Measurements from ENCODE around the gene CHST8. TPM values are rescaled to one million over a fixed set of nuclear protein-coding genes. Genes with fewer than 3 reads are reported as not detected.

CHST8 gene
- total RNA-seq, 5 donors from 2014 or later (not counting 1 experiment from before 2014, with no cell fraction given): not detected

DNA sequence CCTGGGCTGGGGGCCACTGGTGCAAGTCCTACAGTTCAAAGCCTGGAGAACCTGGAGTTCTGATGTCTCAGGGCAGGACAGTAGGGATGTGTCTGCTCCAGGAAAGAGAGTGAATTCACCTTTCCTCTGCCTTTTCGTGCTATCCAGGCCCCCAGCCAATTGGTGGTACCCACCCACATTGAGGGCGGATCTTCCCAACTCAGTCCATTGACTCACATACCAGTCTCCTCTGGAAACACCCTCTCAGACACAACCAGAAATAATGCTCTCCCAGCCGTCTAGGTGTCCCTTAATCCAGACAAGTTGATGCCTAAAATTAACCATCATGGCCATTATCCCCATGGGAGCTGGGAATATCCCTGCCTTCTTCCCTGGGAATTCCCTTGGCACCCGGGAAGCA is 38.8 kb upstream of the CHST8 start:
- Mint-ChIP-seq H3K36me3 (no peaks in the 10 kb centered on the region), H3K4me1 (no peaks in the 10 kb centered on the region), H3K27me3 (peaks cover 14 to 17% of the 10 kb centered on the region in 2 donors), H3K27ac (no peak overlapping the region), H3K4me3 (no peak overlapping the region), H3K9me3 (peaks cover 6 to 12% (median 9%) of the 10 kb centered on the region in 3 donors)
- Histone ChIP-seq H3K4me3 (ENCODE audit: control insufficient read depth in 1 of 2, extremely low read depth in 1 of 2, low read length in 1 of 2) (no peak overlapping the region), H3K27ac (ENCODE audit: low read length) (no peak overlapping the region), H3K27me3 (replicated peaks in 1 of 2; ENCODE audit: control insufficient read depth in 2 of 2, extremely low read depth in 1 of 2, insufficient read depth in 2 of 2, low read length in 1 of 2) (peaks cover 0 to 34% of the 10 kb centered on the region in 2 experiments), H3K36me3 (ENCODE audit: control insufficient read depth in 2 of 2, extremely low read depth in 1 of 2, insufficient read depth in 1 of 2, low read length in 1 of 2) (no peaks in the 10 kb centered on the region), H3K9me3 (no peaks in the 10 kb centered on the region), H3K4me1 (ENCODE audit: control insufficient read depth in 1 of 2, extremely low read depth in 1 of 2, insufficient read depth in 2 of 2, low read length in 2 of 2) (no peaks in the 10 kb centered on the region)
- ATAC-seq (replicated peaks in 1 of 4): no peak
- ChIA-PET CTCF (no interaction called here), POLR2A (no interaction called here)
- DNase-seq: no peak
- 61% methylated on average over 4 of the region's 4 CpGs for WGBS (ENCODE audit: insufficient coverage)

DNA sequence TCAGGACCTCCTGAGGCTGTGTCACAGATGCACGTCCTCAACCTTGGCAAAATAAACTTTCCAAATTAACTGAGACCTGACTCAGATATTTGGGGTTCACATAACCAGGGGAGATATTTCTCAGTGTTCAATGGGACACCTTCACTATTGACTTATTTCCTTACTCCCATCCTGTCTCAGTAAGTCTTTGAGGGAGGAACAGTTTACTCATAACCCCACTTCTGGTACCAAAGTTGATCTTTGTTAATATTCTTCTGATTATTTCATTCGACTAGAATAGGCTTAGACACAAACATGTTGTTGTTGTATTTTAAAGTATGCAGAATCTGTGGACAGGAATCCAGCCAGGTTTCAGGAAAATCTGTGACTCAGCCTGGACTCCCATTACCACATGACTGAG is 34.6 kb upstream of the CHST8 start:
- DNase-seq (no peak), ATAC-seq (replicated peaks in 1 of 4) (no peak)
- Histone ChIP-seq H3K4me1 (ENCODE audit: control insufficient read depth in 1 of 2, extremely low read depth in 1 of 2, insufficient read depth in 2 of 2, low read length in 2 of 2) (no peaks in the 10 kb centered on the region), H3K4me3 (ENCODE audit: control insufficient read depth in 1 of 2, extremely low read depth in 1 of 2, low read length in 1 of 2) (no peak overlapping the region), H3K27me3 (replicated peaks in 1 of 2; ENCODE audit: control insufficient read depth in 2 of 2, extremely low read depth in 1 of 2, insufficient read depth in 2 of 2, low read length in 1 of 2) (peaks cover 0 to 11% of the 10 kb centered on the region in 2 experiments), H3K27ac (ENCODE audit: low read length) (no peak overlapping the region), H3K36me3 (ENCODE audit: control insufficient read depth in 2 of 2, extremely low read depth in 1 of 2, insufficient read depth in 1 of 2, low read length in 1 of 2) (no peaks in the 10 kb centered on the region), H3K9me3 (no peaks in the 10 kb centered on the region)
- POLR2A ChIA-PET: no interaction called here
- peaks cover 5 to 7% of the 10 kb centered on the region in 2 donors for H3K27me3 Mint-ChIP-seq
- peaks cover 6 to 34% (median 16%) of the 10 kb centered on the region in 3 donors for H3K9me3 Mint-ChIP-seq
- no peak overlapping the region for H3K27ac Mint-ChIP-seq
- CTCF ChIA-PET: no interaction called here
- no peaks in the 10 kb centered on the region for H3K36me3 Mint-ChIP-seq
- no peak overlapping the region for H3K4me3 Mint-ChIP-seq
- H3K4me1 Mint-ChIP-seq: no peaks in the 10 kb centered on the region
- WGBS (ENCODE audit: insufficient coverage): 57% methylated on average over 1 of the region's 2 CpGs

- ChIA-PET CTCF (no interaction called here), POLR2A (no interaction called here)
- H3K36me3 ChIP-seq (ENCODE audit: control insufficient read depth in 2 of 2, extremely low read depth in 1 of 2, insufficient read depth in 1 of 2, low read length in 1 of 2): no peaks in the 10 kb centered on the region
- H3K36me3 Mint-ChIP-seq: no peaks in the 10 kb centered on the region
- ATAC-seq (replicated peaks in 1 of 4): no peak
- no peak overlapping the region for H3K27ac ChIP-seq (ENCODE audit: low read length)
- H3K9me3 Mint-ChIP-seq: peaks cover 6 to 41% (median 18%) of the 10 kb centered on the region in 3 donors
- H3K4me1 ChIP-seq (ENCODE audit: control insufficient read depth in 1 of 2, extremely low read depth in 1 of 2, insufficient read depth in 2 of 2, low read length in 2 of 2): no peaks in the 10 kb centered on the region
- no peaks in the 10 kb centered on the region for H3K4me1 Mint-ChIP-seq
- H3K27me3 ChIP-seq (replicated peaks in 1 of 2; ENCODE audit: control insufficient read depth in 2 of 2, extremely low read depth in 1 of 2, insufficient read depth in 2 of 2, low read length in 1 of 2): no peaks in the 10 kb centered on the region
- H3K4me3 Mint-ChIP-seq: no peak overlapping the region
- no peaks in the 10 kb centered on the region for H3K9me3 ChIP-seq
- no peak overlapping the region for H3K4me3 ChIP-seq (ENCODE audit: control insufficient read depth in 1 of 2, extremely low read depth in 1 of 2, low read length in 1 of 2)
- no CpG with 5 or more reads among the region's 1 CpG for whole genome bisulfite sequencing (ENCODE audit: insufficient coverage)
- no peak for DNase-seq
- peaks cover 17 to 19% of the 10 kb centered on the region in 2 donors for H3K27me3 Mint-ChIP-seq
- no peak overlapping the region for H3K27ac Mint-ChIP-seq
These were observed 31.5 kb upstream of the CHST8 start for GRCh38 chr19:33590224-33590623.

DNA sequence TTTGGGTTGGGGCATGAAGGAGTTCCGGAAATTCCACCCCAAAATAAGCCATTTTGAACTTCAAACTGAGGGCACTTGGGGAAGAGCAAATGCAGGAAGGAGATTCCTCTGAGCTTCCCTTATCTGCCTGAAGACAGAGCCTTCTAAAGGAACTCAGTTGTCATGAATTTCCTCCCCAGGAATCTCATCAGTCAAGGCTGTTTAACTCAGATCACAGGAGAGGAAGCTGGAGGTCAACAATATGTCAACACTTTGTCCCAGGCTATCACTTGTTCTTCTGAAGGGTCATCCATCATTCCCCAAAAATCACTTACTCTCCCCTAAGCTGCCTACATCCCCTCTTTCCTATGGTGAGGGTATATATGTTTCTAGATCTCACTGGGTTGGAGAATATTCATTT is 26.0 kb upstream of the CHST8 start:
- ChIA-PET POLR2A (no interaction called here), CTCF (no interaction called here)
- no peak overlapping the region for H3K4me3 Mint-ChIP-seq
- H3K36me3 Mint-ChIP-seq: no peaks in the 10 kb centered on the region
- Histone ChIP-seq H3K4me1 (ENCODE audit: control insufficient read depth in 1 of 2, extremely low read depth in 1 of 2, insufficient read depth in 2 of 2, low read length in 2 of 2) (no peaks in the 10 kb centered on the region), H3K27ac (ENCODE audit: low read length) (no peak overlapping the region), H3K4me3 (ENCODE audit: control insufficient read depth in 1 of 2, extremely low read depth in 1 of 2, low read length in 1 of 2) (no peak overlapping the region), H3K36me3 (ENCODE audit: control insufficient read depth in 2 of 2, extremely low read depth in 1 of 2, insufficient read depth in 1 of 2, low read length in 1 of 2) (no peaks in the 10 kb centered on the region), H3K9me3 (no peaks in the 10 kb centered on the region), H3K27me3 (replicated peaks in 1 of 2; ENCODE audit: control insufficient read depth in 2 of 2, extremely low read depth in 1 of 2, insufficient read depth in 2 of 2, low read length in 1 of 2) (peaks cover 0 to 7% of the 10 kb centered on the region in 2 experiments)
- ATAC-seq (replicated peaks in 1 of 4) (no peak), DNase-seq (no peak)
- H3K27ac Mint-ChIP-seq: no peak overlapping the region
- no peaks in the 10 kb centered on the region for H3K4me1 Mint-ChIP-seq
- no CpG with 5 or more reads among the region's 1 CpG for WGBS (ENCODE audit: insufficient coverage)
- H3K9me3 Mint-ChIP-seq: peaks cover 0 to 13% (median 5%) of the 10 kb centered on the region in 3 donors
- H3K27me3 Mint-ChIP-seq: peaks cover 42 to 43% of the 10 kb centered on the region in 2 donors

GRCh38 chr19:33601583-33601982 is 20.2 kb upstream of the CHST8 start:
- no CpG with 5 or more reads among the region's 2 CpGs for WGBS (ENCODE audit: insufficient coverage)
- DNase-seq: no peak
- H3K9me3 Mint-ChIP-seq: peaks cover 16 to 29% (median 20%) of the 10 kb centered on the region in 3 donors
- no peaks in the 10 kb centered on the region for H3K36me3 Mint-ChIP-seq
- no peaks in the 10 kb centered on the region for H3K4me1 Mint-ChIP-seq
- no peak overlapping the region for H3K4me3 Mint-ChIP-seq
- H3K4me3 ChIP-seq (ENCODE audit: control insufficient read depth in 1 of 2, extremely low read depth in 1 of 2, low read length in 1 of 2): no peak overlapping the region
- H3K27ac Mint-ChIP-seq: no peak overlapping the region
- ChIA-PET POLR2A (no interaction called here), CTCF (no interaction called here)
- ATAC-seq (replicated peaks in 1 of 4): no peak
- no peak overlapping the region for H3K27ac ChIP-seq (ENCODE audit: low read length)
- no peaks in the 10 kb centered on the region for H3K4me1 ChIP-seq (ENCODE audit: control insufficient read depth in 1 of 2, extremely low read depth in 1 of 2, insufficient read depth in 2 of 2, low read length in 2 of 2)
- H3K27me3 ChIP-seq (replicated peaks in 1 of 2; ENCODE audit: control insufficient read depth in 2 of 2, extremely low read depth in 1 of 2, insufficient read depth in 2 of 2, low read length in 1 of 2): peaks cover 0 to 12% of the 10 kb centered on the region in 2 experiments
- no peaks in the 10 kb centered on the region for H3K9me3 ChIP-seq
- H3K27me3 Mint-ChIP-seq: peaks cover 28 to 36% of the 10 kb centered on the region in 2 donors
- no peaks in the 10 kb centered on the region for H3K36me3 ChIP-seq (ENCODE audit: control insufficient read depth in 2 of 2, extremely low read depth in 1 of 2, insufficient read depth in 1 of 2, low read length in 1 of 2)

GRCh38 chr19:33602576-33603204 is 19.1 kb upstream of the CHST8 start:
- no peaks in the 10 kb centered on the region for H3K36me3 ChIP-seq (ENCODE audit: control insufficient read depth in 2 of 2, extremely low read depth in 1 of 2, insufficient read depth in 1 of 2, low read length in 1 of 2)
- peaks cover 22 to 35% of the 10 kb centered on the region in 2 donors for H3K27me3 Mint-ChIP-seq
- H3K27ac ChIP-seq (ENCODE audit: low read length): no peak overlapping the region
- peaks cover 16 to 31% (median 20%) of the 10 kb centered on the region in 3 donors for H3K9me3 Mint-ChIP-seq
- H3K4me3 Mint-ChIP-seq: no peak overlapping the region
- CTCF ChIA-PET: no interaction called here
- no peak overlapping the region for H3K4me3 ChIP-seq (ENCODE audit: control insufficient read depth in 1 of 2, extremely low read depth in 1 of 2, low read length in 1 of 2)
- no peak overlapping the region for H3K27ac Mint-ChIP-seq
- H3K36me3 Mint-ChIP-seq: no peaks in the 10 kb centered on the region
- H3K27me3 ChIP-seq (replicated peaks in 1 of 2; ENCODE audit: control insufficient read depth in 2 of 2, extremely low read depth in 1 of 2, insufficient read depth in 2 of 2, low read length in 1 of 2): peaks cover 0 to 12% of the 10 kb centered on the region in 2 experiments
- H3K4me1 Mint-ChIP-seq: no peaks in the 10 kb centered on the region
- DNase-seq: no peak
- POLR2A ChIA-PET: interaction anchor here in 1 of 2 donors (0.6 kb wide), 1 partner anchor 309 kb away, joined by 4 read pairs; no protein-coding TSS in a partner anchor
- no peaks in the 10 kb centered on the region for H3K9me3 ChIP-seq
- WGBS (ENCODE audit: insufficient coverage): 93% methylated on average over 8 of the region's 16 CpGs
- ATAC-seq (replicated peaks in 1 of 4): no peak
- no peaks in the 10 kb centered on the region for H3K4me1 ChIP-seq (ENCODE audit: control insufficient read depth in 1 of 2, extremely low read depth in 1 of 2, insufficient read depth in 2 of 2, low read length in 2 of 2)
